Measurements from ENCODE around the gene SDHB.

- no peak for TF ChIP-seq CTCF (IDR thresholded peaks at IDR 0.05; ENCODE audit: insufficient read depth, low read length)
- TF ChIP-seq REST (IDR thresholded peaks at IDR 0.05; ENCODE audit: insufficient replicate concordance, low read depth): no peak
- no peak for TF ChIP-seq GABPA (IDR thresholded peaks at IDR 0.05; ENCODE audit: low read depth)
- no peak for TF ChIP-seq POLR2AphosphoS5 (IDR thresholded peaks at IDR 0.05; ENCODE audit: low read depth)
These were observed 14.3 kb downstream of the SDHB start for GRCh38 chr1:17039522-17039921.

Data from HL-60 (cell line).